NOMO-1 treated with DMSO at 0.1 percent for 48 hours (cell line): ENCODE data around the gene MMP24OS.

ENCODE experiments used
- DNase-seq: peaks from one replicate; lab custom pipeline; 2025; ENCODE audit not compliant: unreplicated experiment; lab: John Stamatoyannopoulos, UW

MMP24OS gene

DNA sequence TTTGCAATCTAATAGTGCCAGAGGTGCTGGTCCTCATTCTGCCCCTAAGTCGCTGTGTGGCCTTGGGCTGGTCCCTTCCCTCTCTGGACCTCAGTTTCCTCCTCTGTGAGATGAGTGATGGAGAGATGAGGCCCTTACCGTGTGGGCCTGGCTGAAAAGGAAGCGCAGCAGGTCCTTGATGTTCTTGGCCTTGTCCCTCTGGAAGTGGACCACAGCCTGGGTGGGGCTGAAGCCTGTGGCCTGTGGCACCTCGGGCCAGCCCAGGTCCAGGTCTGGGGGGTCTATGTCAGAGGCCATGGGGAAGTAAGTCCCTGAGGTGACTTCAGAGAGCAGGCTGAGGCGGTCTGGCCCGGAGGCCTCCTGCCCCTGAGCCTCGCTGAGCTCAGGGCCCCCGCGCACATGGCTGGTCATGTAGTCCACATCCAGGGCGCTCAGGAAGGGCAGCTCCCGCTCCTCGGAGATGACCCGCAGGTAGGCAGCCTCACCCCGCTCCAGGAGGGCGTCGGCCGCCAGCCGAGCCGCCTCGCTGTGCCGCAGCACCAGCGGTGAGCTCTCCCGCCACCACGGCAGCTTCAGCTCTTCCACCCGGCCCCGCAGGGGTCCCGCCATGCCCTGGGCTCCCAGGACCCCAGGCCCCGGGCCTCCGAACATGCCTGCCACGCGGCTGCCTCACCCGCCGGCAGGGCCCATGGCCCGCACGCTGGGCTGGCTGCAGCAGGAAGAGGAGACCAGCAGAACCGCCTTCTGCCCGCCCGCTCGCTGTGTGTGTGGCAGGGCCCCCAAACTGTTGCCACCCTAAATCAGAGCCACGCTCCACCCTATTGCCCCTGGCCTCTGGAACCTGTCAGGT lies 14.0 kb upstream of the MMP24OS start, which contains the start of gene FAM83C:
Gene FAM83C (minus strand): TSS at position 772 of the 850 bp plus-strand sequence. CDS start 121 bp downstream, at position 651.
- DNase-seq: no peak

DNA sequence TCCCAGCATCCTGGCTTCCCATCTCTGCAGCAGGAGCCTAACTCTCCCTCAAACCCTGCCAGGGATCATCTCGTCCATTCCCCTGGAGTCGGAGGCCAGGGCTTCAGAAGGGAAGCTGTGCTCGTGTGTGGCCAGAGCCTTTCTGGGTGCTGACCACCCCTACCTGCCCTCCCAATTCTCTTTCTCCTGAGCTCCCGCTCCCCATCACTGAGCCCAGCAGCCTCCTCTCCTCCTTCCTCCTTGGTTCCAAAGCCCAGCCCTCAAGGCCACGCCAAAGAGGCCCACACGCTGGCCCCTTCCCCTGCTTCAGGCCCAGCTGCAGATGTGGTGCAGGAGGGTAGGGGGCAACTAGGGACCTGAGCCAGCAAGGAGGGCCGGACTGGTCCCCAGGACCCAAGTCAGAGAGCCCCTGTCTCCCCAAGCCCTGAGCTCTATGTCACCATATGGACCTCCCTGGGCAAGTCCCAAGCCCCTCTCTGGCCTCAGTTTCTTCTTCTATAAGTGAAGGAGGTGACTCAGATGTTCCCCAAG lies 13.0 kb upstream of the MMP24OS start:
- no peak for DNase-seq

DNA sequence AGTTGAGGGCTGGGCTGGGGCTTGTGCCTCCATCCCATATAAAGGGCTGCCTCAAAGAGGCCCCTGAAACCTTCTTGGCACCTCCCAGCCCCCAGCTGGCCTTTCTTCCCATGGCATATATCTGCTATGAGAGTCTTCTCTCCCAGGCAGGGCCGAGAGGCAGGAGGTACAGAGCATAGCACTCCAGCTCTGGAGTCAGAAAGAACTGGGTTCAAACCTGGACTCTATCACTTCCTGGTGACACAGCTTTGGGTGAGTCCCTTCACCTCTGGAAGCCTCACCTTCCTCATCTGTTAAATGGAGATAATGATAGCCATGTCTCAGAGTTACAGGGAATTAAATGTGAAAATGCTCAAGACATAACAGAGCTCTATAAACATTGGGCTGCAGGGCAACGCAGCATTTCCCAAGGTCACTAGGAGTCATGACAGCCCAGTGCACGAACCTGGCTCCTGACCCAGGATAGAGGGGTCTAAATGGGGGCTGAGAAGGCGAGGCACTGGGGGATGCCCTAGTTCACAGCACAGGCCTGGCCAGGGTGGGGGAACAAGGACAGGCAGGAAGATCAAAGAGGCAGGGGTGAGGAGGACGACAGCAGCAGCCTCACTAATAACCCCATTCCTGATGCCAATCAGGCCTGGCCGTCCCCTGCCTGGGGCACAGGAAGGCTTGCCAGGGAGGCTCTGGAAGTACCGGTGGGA lies 12.4 kb upstream of the MMP24OS start:
- no peak for DNase-seq

DNA sequence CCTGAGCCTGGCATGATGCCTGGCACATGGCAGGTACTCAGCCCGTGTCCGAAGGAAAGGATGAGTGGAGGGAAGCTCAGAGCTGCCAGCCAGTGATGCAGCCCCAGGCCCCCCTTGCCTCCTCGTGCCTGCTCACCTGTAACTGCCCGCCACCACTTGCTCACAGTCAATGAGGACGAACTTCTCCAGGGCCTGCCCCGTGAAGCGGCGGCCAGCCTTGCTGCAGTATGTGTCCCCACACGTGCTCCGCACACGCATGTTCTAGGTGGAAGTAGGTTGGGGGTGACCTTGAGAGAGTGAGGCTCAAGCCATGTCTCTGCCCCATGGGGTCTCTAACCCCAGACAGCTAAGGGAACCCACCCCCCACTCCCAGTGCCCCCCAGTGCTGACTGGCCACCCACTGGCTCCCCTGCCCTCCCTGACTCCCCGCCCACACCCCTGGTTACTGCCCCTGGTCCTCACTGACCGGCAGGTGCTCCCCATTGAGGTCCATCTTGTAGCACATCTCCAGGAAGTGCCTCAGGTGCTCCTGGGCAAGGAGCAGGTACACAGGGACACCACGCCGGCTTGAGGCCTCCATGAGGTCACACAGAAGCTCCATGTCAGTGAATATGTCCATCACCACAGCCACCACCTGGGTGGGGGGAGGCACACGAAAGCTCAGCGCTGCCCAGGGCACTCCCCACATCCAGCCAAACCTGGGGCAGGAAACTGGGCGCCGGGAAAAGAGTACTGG lies 10.6 kb upstream of the MMP24OS start:
- no peak for DNase-seq

DNA sequence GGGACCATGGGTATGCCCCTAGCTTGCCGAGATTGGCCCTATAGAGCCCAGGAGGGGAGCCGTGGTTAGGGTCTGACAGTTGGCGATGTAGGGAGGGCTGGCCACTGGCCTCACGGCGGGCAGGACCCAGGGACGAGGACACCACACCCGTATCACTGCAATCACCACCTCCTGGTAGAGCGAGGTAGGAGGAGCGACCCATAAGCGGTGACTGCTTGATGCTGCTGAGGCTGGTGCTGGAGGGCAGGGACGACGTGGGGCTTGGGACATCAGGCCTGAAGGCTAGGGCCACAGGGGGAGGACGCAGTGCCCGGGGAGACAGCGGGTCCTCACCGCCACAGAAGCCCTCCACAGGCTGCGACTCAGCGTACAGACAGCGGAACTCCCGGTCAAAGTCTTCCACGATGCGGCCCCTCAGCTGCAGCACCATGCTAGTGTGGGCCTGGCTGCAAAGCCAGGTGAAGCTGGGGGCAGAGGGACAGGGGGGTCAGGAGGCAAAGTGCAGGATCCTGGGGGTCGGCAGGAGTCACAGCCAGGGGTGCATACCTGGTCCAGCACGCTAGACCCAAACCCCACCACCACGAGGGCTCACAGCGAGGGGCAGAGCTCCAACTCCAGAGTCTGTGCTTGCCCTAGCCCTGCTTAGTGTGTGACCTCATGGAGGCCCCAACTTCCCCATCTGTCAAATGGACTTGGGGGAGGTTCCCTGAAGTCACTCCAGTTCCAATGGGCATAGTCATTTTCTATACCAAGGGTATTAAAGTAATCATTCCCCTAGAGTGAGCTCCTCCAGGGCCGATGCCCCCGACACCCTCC lies 9.8 kb upstream of the MMP24OS start:
- DNase-seq: no peak

DNA sequence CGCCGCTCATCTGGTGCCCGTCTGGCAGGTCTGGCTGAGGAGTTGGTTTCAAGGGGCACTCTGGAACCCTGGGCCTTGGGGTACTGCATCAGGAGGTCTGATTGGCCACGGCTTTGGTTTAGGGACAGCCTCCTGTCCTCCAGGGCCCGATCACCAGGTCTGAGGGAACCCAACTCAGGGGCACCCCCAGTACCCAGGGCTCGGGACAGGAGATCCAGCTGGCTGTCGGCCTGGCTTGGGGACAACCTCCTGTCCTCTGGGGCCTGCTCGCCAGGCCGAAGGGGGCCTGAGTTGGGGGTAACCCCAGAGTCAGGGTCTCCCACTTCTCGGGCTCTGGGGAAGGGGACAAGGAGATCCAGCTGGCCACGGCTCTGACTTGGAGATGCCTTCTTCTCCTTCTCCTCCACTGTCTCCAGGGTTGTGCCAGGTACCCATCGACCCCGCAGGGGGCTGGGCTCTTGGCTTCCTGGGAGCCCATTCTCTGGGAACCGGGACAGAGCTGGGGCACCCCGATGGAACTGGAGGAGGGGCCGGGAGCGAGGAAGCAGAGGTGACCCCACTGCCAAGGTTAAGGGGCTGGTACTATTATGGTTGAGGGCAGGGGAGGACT lies 9.1 kb upstream of the MMP24OS start:
- DNase-seq: no peak

DNA sequence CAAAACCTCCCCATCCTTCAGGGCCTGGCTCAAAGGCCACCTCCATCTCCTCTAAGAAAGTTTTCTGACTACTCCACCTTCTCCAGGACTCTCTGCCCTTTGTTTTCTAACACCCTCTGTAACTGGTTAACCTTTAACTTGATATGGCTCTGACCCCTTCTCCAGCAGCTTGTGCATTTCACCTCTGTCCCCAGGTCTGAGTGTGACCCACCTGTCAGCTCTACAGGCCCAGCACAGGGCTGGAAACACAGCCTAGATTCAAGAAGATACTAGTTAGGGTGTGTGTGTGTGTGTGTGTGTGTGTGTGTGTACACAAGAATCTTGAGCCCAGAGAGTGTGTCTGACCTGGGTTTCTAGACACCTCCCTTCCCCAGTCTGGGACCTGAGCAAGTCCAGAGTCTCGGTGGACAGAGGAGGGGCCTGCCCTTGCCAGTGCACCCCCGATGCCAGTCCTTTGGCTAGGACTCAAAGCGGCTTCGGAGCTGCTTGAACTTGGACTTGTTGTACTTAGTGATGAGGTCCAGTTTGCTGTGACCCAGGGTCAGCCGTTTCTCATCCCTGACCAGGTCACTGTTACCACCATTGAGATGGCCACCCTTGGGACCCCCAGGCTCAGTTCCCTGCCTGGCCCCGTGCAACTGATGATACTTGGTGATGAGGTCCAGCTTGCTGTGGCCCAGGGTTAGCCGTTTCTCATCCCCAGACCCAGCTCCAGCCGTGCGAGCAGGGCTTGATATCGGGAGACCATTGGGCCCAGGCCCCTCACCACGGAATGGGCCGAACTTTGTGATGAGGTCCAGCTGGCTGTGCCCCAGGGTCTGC lies 8.4 kb upstream of the MMP24OS start:
- no peak for DNase-seq

DNA sequence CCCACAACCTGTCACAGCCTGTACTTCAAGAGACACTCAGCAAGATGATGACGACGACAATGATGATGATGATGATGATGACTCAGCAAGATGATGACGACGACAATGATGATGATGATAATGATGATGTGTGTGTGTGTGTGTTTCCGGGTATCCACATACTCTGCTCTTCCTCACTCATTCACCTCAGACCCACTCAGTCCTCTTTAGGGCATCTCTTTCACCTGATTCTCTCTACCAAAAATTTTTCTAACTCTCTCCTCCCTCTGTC lies 7.8 kb upstream of the MMP24OS start:
- no peak for DNase-seq

DNA sequence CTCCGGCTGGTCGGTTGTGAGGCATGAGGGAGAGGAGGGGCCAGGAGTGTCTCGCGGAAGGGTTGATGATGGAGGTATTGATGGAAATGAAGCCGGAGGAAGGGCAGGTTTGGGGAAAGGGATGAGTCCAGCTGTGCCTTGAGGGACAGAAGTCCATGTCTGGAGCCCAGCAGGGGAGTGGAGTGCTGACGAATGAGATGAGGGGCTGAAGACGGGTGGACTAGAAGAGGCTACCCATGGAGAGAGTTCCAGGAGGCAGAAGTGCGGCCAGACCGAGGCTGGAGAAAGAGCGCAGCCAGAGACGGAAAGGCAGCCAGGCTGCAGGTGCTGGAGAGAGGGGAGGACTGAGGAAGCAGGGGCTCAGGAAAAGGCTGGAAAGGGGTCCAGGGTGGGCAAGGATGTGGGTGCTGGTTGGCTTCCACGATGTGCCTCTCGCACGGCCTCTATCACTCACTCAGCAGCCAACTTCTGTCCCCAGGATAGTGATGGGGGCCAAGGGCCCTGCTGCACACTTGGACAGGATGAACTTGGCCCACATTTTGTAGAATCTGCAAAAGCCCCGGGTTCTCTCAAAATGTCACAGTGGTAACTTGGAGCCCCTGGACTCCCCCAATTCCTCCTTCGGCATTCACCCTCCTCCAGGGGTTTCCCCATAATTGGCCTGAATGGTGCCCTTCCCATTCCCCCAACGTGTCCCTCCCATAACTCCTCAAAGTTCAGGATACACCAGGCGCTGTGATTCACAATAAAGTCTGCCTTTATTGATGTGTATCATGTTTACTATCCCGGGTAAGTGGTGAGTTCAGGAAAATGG lies 7.3 kb upstream of the MMP24OS start:
- DNase-seq: no peak

DNA sequence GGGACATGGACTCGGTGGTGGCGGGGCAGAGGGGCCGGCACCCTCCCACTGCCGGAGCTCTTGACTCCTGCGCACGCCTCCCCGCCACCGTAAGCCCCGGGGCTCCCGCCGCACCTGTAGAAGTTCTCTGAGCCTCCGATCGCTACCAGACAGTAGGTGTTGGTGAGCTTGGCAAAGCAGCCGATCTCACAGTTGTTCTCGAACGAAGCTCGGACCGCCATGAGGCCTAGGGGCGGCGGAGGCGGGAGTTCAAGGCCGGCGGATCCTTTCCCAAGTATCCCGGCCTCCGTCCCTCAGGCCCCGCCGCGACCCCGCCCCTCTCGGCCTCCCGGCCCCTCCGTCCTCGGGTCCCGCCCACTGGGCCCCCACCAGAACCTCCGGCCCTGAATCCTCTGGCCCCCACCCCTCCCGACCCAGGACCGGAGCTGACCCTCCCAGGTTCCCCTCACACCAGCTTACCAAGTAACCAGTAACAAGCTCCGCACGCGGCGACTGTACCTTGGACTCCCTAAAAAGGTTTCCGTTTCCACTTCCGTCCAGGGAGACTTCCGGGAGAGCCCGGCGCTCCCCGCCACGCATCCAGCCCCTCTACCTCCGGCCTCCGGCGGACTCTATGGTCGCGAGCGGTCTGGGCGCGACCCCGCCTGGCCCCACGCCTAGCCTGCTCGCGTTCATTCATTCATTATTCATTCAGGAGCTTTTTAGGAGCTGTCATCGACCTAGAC lies 6.5 kb upstream of the MMP24OS start, which contains the start of gene EIF6:
Gene EIF6 (minus strand): TSS at position 506 of the 725 bp plus-strand sequence. CDS start 285 bp downstream, at position 221.
- peak; percentile 86 for DNase-seq

DNA sequence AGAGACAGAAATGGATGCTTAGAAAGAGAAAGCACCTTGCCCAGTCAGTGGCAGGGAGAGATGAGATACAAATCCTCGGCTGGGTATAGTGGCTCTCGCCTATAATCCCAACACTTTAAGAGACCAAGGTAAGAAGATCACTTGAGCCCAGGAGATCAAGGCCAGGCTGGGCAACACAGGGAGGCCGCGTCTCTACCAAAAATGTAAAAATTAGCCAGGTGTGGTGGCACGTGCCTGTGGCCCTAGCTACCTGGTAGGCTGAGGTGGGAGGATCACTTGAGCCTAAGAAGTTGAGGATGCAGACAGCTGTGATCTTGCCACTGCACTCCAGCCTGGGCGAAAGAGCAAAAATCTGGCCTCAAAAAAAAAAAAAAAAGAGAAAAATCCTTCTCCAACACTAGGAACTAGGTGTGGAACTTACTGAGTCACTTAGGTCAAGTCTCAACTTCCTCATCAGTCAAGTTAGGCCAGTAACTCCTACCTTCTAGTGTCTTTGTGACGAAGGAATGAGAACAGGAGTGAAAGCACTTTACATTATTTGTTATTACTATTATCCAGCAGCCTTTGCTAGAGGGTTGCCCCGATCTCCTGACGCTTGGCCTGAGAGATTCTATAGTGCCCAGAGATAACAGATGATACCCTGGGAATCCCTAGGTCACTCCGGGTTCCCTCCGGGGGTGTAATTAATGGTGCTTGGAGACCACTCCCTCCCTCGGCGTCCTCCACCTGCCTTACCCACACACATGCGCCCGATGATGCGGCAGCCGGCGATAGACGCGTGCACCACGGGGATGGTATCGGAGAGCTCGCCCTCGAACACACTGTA lies 5.7 kb upstream of the MMP24OS start:
- DNase-seq: peak; percentile 58

DNA sequence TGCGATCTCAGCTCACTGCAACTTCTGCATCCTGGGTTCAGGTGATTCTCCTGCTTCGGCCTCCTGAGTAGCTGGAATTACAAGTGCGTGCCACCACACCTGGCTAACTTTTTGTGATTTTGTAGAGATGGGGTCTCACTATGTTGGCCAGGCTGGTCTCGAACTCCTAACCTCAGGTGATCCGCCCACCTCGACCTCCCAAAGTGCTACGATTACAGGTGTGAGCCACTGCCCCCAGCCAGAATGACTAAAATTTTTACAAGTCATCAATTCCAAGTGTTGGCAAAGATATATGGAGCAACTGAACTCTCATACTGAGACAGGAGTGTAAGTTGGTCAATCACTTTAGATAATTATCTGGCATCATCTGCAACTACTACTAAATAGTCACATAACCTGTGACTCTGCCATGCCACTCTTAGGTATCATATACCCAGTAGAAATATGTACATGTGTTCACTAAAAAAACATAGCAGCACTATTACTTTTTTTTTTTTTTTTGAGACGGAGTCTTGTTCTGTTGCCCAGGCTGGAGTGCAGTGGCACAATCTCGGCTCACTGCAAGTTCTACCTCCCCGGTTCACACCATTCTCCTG lies 3.7 kb upstream of the MMP24OS start:
- DNase-seq: no peak

DNA sequence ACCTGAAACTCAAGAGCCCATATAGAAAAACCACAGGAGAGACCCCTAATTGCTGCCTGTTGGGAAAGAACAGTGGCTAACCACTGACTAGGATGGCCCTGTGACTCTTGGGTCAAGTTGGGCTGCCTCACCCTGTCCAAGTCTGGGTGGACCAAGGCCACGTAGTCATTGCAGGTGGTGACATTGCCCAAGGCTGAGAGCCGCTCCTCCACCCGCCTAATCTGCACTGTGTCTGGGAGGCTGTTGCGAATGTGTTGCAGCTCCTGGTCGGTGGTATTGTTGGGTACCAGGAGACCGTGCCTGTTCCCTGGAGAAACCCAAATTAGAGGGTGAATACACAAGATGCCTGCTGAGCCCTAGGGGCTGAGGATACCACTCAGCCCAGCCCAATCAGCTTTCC lies 2.6 kb upstream of the MMP24OS start:
- DNase-seq: no peak

DNA sequence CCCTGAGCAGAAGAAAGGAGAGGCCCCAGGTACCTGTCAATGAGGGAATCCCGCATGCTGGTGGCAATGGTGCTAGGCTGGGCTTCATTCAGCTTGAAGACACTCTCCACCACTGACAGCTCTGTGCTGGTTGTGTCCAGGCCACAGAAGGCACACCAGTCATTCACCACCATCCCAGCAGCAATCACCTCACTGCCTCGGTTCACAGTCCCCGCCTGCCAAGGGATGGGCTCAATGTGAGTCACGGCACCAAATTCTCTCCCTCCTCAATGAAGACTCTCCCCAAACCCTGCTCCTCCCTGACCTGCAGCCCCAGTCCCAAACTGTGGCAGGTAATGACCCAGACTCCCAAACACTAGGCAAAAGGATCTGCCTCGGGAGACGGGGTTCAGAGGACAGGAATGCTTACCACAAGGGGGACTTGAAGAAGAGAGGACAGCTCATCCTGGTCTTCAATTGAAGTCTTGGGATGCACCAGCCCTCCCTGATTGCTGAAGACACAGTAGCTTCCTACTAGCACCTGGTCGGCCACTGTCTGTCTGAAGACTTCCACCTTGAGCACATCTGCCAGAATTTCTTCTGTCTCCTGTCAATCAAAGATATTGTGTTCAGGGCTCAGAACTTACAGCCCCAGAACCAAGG lies 1.7 kb upstream of the MMP24OS start:
- DNase-seq: no peak

DNA sequence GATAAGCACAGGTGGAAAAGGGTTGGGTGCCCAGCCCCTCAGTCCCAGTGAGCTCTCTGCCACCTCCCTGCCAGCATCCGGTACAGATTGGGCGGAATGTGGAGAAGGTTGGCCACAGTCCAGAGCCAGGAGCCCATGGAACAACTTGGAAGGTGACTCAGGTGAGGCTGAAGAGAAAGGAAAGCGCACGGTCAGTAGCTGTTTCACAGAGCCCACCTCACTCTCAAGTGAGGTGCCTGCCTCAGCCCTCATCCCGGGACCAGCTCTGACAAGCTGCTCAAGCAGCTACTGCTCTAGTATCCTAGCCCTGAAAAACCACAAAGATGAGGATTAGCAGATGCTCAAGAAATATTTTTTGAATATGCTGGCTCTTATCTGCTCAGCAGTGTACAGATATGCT lies 1.1 kb upstream of the MMP24OS start:
- no peak for DNase-seq

DNA sequence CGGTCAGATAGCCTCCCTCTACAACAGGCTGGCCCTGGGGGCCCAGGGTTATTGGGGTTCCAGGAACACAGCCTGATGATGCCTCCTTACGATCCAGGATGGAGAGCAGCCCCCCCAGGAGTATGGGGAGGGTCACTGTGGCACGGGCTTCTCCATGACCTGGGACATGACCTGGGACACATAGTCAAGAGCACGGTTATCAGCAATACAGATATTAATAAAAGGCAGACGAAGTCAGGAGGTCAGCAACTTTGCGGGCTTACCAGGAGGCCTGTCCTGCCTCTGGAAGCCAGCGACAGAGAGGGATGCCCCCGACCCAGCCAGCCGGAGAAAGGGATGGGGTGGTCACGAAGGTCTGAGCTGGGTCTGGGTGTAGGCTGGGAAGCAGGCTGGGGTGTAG lies 795 bp downstream of the MMP24OS start:
- no peak for DNase-seq
